NCI-H460 (cell line): ENCODE results near the gene FAR2. TPM values are rescaled to one million over a fixed set of nuclear protein-coding genes. Genes with fewer than 3 reads are reported as not detected.
"Not testable (repeated sequence)": the region's sequence is repeated elsewhere in the genome, so short reads cannot be mapped to it uniquely, and the experiment has no call there.

Experiments used
- DNase-seq: peaks from one replicate; pipeline ENCODE4 v3.0.0-alpha.2; 2016; ENCODE audit warnings: low read depth; ENCODE audit errors: extremely low read depth
- total RNA-seq: library from RNA; depleted of rRNA; stranded (reverse); fragments of >200 nt; shearing (Covaris generic); gene quantifications from 2 replicates; pipeline ENCODE4 v1.2.3, GENCODE V29; 2014

FAR2 gene
- total RNA-seq, 1 experiment from 2014 or later: not detected

DNA sequence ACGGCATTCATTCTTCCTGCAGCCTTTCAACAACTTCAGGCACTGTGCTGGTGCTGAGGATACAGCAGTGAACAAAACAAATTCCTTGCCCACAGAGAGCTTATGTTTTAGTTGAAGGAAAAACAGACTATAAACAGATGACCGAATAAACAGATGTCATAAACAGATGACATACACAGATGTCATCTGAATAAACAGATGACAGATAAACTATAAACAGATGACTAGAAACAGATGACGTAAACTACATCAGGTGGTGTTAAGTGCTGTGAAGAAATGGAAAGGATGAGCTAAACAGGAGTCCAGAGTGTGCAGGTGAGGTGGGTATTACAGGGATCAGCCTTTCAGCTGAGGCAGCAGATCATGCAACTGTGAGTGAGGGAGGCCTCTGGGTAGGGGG lies 80.9 kb downstream of the FAR2 start:
- DNase-seq: no peak

DNA sequence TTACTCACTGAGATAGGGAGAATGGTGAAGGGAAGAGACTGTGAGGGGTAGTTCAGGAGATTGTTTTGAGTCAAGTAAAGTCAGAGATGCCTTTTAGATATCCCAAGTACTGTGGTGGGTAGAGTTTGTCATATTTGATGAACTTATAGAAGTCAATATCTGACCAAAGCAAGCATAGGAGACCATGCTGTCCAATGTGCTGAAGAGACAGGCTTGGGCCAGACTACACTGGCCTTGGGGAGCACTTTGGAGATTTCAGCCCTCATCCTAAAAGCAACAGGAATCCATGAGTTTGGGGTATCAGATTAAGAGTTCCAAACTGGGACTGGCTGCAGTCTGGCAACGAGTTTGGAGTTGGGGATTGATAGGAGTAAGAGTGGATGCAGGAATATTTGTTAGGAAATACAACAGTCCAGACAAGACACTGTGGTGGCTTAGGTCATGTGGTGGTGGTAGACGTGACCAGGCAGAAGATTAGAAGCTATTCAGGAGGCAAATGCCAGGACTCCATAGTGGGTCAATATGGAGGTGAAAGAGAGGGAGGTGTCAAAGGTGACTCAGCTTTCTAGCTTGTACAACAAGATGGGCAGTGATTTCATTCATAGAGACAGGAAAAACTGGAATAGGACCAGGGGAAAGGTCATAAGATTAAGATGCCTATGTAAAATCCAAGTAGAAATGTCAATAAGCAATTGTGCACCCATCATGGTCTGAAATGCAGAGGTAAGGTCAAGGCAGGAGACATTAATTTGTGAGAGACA lies 81.9 kb downstream of the FAR2 start:
- DNase-seq: no peak

DNA sequence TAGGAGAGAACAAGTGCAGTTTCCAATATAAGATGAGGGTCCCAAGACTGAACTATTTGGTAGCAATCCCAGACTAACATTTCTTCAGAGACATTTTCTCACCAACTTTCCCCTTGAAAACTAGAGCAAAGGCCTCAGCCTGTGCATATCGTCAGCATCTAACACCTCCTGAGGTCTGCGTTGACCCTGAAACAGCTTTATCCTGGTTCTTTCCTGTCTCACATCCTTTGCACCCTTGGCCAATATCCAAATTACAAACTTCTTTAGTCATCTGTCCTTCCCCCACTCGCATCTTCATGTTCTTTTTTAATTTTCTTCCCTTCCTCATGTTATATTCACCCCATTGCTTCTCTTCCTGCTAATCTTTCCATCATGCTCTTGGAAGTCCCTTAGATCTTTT lies 83.0 kb downstream of the FAR2 start:
- no peak for DNase-seq

GRCh38 chr12:29234552-29234951 lies 85.5 kb downstream of the FAR2 start:
- DNase-seq: no peak

- no peak for DNase-seq
These were observed 86.0 kb downstream of the FAR2 start for GRCh38 chr12:29234965-29235626.

GRCh38 chr12:29238822-29239291 lies 89.8 kb downstream of the FAR2 start:
- no peak for DNase-seq

DNA sequence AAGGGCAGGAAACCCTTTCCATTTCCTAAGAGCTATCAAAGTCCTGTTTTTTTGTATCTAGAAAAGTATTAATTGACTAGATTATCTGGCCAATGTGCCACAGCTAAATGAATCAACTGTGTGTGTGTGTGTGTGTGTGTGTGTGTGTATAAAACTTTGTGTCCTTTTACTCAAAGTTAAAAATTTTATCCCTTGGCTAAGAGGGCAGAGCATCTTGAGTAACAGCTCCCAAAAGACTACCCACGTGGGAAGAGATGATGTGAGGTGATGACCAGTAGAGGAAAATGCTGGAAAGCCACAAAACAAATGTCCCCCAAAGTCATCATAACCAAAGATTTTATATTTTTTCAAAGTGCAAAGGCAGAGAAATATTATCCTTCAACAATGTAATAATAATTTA lies 90.3 kb downstream of the FAR2 start:
- DNase-seq: no peak

GRCh38 chr12:29240441-29240840 lies 91.4 kb downstream of the FAR2 start:
- DNase-seq: no peak

- peak; percentile 20 for DNase-seq
These were observed 92.9 kb downstream of the FAR2 start for GRCh38 chr12:29241821-29242591.

GRCh38 chr12:29242921-29243431 lies 93.9 kb downstream of the FAR2 start:
- no peak for DNase-seq

- no peak for DNase-seq
These were observed 95.2 kb downstream of the FAR2 start for GRCh38 chr12:29244159-29244765.

GRCh38 chr12:29245246-29245645 lies 96.2 kb downstream of the FAR2 start:
- no peak for DNase-seq

- no peak for DNase-seq
These were observed 100.9 kb downstream of the FAR2 start for GRCh38 chr12:29249930-29250329.

GRCh38 chr12:29253906-29254625 lies 105.0 kb downstream of the FAR2 start:
- DNase-seq: no peak

DNA sequence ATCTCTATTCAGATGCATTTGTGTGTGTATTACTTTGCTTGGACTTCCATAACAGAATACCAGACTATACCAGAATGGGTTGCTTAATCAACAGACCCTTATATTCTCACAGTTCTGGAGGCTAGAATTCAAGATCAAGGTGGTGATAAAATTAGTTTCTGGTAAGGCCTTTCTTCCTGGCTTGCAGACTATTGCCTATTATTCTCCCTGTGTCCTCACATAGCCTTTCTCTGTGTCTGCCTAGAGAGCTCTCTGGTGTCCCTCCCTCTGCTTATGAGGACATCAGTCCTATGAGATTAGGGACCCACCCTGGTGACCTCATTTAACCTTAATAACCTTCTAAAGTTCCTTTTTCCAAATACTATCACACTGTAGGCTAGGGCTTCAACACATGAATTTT lies 106.0 kb downstream of the FAR2 start:
- no peak for DNase-seq

GRCh38 chr12:29256598-29256997 lies 107.5 kb downstream of the FAR2 start:
- DNase-seq: no peak

- not testable (repeated sequence) for DNase-seq
These were observed 108.6 kb downstream of the FAR2 start for GRCh38 chr12:29257687-29258086.

DNA sequence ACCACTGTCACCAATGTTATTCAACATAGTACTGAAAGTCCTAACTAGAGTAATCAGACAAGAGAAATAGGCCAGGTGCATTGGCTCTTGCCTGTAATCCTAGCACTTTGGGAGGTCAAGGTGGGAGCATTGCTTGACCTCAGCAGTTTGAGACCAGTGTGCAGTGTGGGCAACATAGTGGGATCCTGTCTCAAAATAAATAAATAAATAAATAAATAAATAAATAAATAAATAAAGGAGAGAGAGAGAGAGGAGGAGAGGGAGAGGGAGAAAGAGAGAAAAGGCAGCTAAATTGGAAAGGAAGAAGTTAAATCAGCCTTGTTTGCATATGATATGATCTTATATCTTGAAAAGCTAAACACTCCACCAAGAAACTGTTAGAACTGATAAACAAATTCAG lies 115.3 kb downstream of the FAR2 start:
- no peak for DNase-seq

DNA sequence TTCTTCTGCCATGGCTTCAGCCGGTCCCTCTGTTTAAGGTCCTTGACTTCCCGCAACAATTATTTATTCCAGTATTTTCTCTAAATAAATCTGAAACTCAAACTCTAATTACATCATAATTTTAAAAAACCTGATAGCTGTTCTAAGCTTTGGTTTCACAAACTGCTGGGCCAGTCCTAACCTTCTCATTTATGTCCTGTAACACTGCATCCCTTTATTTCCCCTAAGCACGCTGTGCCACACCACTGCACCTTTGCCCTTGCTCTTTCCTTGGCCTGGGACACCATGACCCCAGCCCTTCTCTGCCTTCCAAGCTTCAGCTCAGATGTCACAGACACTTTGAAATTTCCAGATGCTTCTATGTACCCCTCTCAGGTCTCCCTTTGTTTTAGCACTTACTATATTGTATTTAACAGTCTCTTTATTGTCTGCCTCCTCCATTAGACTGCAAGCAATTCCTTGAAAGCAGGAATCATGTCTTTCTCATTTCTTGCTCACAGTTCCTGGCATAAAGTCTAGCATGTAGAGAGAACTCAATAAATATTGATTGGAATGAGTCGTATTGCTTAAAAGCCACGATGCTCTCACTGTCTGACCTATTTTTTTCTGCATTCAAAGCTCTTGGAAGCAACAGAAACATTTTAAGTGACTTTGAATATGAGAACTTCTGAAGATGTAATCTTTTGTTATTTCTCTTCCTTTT lies 120.8 kb downstream of the FAR2 start:
- no peak for DNase-seq

GRCh38 chr12:29270446-29270845 lies 121.4 kb downstream of the FAR2 start:
- DNase-seq: no peak
